Measurements from ENCODE around the gene ZCRB1.

The ZCRB1 gene

DNA sequence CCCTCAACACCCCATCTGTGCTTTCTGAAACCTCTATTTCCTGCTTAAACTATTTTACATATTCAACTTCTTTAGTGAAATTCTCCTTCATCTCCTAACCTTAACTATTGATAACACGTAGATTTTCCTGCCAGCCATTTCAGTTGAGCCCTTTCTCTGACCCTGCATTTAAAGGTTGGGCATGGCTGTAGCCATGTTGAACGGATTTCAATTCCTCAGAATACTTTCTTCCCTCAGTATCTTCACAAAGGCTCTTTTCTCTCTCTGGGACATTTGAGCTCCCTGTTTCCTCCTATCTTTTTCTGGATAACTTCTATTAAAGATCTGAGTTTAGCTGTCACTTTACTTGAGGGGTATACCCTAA lies 1.3 kb upstream of the ZCRB1 start:
- no peak for DNase-seq (ENCODE audit: low read depth)

DNA sequence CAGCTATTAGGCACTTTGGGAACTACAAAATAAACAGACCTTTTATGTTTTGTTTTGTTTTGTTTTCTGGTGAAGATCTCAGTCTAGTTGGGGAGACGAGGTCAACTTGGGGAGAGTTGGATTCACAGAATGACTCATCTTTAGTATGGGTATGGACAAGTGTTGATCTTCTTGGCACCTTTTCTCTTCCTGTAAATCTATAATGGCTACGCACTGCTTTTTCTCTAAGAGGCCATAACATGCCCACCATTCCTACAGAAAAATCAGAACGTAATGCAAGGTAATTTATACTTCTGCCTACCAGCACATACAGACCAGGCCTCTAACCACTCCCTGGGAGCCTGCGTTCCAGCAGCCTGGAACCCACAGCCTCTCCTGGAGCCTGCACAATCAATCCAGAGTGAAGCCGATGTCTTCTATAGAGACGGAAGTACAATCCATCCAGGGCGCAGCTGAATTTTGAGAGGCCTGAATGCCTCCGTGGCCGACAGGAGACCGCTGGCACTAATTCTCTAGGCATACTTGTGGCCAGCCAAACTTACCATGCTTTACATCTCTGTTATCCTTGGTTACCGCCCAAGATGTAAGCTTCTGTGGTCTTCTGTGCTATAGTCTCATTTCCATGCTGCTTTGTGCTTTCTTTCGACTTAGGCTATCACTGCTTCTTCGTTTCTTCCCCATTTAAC lies 790 bp upstream of the ZCRB1 start:
- DNase-seq (ENCODE audit: low read depth): no peak

DNA sequence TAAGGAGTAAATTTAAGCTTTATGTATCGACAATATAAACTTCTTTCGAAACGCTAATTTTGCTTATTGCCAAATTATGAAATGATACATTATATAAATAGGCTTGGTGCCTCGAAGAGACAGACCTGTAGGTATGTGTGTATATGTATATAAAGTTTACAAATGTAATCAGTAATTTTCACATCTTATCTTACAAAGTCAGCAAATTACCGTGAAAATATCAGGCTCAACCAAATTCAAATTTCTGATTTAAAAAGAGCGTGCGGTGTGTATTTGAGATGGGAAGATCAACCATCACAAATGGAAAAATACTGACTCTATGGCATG lies 605 bp downstream of the ZCRB1 start:
- DNase-seq (ENCODE audit: low read depth): no peak

DNA sequence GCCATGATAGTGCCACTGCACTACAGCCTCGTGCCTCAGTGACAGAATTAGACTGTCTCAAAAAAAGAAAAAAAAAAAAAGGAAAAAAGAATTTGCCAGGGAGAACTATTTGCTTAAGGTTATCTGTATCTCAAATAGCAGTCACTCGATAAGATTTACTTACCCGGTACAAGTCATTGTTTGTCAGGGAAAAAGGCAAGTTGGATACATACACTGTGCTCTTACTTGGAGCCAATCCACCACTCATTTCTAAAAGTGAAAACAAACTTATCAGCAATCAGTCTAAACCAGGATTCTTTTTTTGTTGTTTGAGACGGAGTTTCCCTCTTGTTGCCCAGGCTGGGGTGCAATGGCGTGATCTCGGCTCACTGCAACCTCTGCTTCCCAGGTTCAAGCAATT lies 2.0 kb downstream of the ZCRB1 start:
- DNase-seq (ENCODE audit: low read depth): no peak

DNA sequence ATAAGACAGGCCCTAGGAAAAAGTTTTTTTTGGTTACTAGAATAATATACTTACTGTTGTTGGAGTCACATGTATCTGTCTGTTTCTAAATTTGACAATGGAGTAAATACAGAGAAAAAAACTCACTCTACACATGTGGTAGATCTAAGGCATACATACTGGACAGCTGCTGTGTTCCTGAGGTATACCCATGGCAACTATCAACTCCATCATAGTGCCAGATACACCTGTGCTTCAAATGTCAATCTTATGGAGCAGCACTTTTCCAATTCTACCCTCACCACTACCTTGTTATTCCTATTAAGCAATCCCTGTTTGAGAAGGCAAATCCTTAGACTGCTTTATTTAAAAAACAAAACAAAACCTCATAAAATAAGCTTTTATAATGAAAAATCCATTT lies 3.3 kb downstream of the ZCRB1 start:
- no peak for DNase-seq (ENCODE audit: low read depth)

DNA sequence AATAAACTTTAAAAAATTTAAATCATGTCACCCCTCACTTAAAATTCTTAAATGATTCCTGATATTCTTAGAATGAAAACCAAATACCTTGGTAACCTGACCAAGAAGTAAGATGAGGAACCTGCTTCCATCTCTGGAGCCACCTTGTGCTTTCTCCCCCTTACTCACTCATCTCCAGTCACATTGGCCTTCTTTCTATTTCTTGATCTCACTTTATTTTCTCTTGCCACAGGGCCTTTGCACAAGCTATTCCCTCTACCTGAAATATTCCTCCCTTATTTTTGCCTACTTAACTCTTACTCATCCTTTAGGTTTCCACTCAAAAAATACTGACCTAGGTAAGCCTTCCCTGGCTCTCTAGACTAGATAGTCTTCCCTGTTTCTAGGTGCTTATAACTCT lies 5.1 kb downstream of the ZCRB1 start:
- no peak for DNase-seq (ENCODE audit: low read depth)

DNA sequence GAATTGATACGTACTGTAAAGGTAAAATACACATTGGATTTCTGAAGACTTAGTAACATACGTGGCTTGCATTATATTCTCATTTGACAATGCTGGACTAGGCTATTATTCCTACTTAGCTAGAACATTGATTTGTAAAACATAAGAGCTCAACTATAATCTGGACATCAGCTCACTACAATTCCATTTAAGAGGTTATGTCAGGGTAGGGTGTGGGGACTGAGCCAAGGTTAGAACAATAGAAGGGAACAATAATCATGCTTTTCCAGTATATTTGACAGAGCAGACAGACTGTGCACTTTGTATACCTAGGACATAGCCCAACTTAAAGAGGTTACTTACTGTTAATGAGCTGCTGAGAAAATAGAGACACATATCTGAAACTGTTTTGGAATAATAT lies 10.8 kb downstream of the ZCRB1 start:
- no peak for DNase-seq (ENCODE audit: low read depth)

DNA sequence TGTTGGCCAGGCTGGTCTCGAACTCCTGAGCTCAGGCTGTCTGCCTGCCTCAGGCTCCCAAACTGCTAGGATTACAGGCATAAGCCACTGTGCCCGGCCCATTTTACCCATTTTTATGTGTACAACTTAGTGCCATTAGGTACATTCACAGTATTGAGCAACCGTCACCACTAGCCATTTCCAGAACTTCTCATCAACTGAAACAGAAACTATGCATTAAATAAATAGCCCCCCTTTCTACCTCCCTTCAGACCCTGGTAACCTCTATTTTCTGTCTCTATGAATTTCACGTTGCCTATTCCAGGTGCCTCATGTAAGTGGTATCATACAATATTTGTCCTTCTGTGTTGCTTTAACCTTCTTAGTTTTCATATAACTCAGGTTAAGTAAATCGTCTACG lies 15.9 kb downstream of the ZCRB1 start:
- no peak for DNase-seq (ENCODE audit: low read depth)

DNA sequence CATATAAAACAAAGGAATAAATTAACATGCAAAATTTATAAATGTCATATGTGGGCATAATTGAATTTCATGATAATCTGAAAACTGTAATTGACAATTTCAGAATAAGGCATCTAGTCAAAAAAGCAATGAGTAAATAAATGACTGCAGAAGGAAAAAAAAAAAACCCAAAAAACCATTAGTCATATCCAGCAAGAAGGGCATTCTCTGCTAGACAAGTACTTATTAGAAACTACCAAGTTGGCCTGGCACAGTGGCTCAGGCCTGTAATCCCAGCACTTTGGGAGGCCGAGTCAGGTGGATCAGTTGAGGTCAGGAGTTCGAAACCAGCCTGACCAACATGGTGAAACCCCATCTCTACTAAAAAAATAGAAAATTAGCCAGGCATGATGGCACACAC lies 17.5 kb downstream of the ZCRB1 start:
- no peak for DNase-seq (ENCODE audit: low read depth)

DNA sequence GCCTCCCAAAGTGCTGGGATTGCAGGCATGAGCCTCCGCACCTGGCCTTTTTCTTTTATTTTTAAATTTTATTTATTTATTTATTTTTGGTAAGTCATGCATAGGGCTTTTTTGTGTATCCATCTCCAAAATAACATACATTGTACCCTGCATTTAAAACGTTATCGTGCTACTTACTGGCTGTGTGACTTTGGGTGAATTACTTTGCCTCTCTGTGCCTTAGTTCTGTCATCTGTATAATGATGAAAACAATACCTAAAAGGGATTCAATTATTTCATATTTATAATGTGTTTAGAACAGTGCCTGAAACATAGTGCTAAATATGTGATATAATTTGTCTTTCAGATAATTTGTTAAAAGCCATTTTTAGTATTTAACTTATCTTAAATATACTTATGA lies 19.6 kb downstream of the ZCRB1 start:
- no peak for DNase-seq (ENCODE audit: low read depth)

DNA sequence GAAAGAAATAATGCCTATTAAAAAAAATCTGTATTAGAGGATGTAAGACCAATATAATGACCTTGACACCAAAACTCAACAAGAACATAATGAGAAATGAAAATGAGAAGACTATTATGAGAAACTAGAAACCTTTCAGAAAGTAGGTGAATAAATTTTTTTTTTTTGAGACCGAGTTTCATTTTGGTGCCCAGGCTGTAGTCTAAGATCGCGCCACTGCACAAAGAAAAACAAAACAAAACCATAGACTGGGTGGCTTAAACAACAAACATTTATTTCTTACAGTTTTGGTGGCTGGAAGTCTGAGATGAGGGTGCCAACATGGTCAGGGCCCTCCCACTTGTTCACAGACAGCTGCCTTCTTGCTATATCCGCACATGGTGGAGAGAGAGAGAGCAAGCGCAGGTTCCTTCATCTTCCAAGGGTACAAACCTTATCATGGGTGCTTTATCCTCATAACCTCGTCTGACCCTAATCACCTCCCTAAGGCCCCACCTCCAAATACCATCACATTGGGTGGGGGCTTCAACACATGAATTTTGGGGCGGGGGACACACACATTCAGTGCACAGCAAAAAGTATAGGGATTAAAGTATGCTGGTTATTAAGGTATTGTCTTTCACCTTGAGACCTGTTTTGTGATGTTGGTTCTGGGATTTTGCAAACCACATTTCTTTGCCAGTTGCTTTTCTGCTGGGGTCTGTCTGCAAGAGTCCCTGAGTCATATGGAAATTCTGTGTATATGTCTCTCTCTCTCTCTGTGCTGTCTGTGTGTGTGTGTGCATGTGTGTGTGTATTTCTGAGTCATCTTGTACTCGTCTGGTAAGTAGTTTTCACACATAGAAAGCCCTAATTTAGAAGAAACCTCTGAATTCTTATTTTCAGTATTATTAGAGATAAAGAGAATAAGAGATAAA lies 26.2 kb downstream of the ZCRB1 start:
- no peak for DNase-seq (ENCODE audit: low read depth)

DNA sequence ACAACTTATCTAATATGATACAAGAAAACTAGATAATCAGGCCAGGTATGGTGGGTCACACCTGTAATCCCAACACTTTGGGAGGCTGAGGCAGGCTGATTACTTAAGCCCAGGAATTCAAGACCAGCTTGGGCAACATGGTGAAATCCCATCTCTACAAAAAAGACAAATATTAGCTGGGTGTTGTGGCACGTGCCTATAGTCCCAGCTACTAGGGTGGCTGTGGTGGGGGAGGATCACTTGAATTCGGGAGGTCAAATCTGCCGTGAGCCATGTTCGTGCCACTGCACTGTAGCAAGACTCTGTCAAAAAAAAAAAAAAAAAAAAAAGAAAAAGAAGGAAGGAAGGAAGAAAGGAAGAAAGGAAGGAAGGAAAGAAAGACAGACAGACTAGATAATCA lies 27.0 kb downstream of the ZCRB1 start:
- no peak for DNase-seq (ENCODE audit: low read depth)

DNA sequence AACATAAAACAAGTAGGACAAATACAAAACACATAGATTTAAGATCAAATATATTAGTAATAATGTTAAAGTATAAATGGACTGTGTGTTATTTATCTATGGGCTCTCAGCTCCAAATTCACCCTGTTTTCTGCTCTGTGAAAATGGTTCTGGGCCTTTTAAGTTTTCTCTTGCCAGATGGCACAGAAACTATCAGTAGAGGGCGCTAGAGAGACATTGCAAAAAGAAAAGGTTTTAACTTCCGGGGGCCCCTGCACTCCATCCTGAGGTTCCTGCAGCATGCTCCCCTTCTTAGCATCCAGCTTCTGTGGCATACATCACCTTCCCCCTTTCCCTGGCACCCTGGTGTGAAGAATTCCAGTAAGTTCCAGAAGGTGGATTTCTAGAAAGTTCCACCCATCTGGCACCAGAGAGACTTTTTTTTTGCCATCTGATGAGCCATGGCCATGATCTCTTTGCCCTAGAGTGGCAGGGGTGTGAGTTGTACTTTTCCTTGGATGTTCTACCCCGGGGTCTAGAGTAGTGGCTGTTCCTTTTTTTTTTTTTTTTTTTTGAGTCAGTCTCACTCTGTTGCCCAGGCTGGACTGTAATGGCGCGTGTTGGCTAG lies 29.3 kb downstream of the ZCRB1 start:
- no peak for DNase-seq (ENCODE audit: low read depth)

DNA sequence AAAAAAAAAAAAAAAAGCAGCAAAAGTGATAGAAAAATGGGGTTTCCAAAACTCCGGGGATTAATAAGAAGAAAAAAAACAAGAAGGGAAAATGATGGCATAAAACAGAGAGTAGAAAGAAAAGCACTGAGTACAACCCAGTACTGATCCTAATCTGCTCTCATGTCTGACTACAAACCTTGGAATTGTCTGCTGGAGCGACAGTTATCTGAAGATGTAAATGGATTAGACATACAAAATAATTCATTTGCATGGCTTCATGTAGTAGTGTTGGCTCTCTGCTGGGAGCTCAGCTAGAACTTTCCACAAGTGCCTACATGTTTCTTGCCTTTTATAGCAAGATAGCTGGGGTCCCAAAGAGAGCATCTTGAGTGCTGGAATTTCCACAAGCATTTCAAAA lies 34.2 kb downstream of the ZCRB1 start:
- no peak for DNase-seq (ENCODE audit: low read depth)

DNA sequence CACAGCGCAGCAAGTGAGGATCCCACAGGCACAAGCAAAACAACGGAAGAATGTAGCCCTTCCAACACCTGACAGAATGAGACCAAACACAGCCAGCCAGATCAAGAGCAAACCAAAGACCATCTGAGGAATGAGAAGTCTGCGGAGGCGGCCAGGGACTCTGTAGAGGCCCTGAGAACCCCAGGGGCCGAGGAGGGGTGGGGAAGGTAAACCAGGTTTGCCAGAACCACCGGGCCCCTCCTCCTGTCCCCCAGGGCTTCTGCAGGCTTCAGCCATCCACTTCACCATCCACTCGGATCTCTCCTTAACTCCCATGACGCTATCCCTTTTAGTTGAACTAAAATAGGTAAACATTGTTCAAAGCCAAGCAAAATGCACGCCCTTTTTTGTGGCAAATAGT lies 37.4 kb downstream of the ZCRB1 start:
- DNase-seq (ENCODE audit: low read depth): no peak

DNA sequence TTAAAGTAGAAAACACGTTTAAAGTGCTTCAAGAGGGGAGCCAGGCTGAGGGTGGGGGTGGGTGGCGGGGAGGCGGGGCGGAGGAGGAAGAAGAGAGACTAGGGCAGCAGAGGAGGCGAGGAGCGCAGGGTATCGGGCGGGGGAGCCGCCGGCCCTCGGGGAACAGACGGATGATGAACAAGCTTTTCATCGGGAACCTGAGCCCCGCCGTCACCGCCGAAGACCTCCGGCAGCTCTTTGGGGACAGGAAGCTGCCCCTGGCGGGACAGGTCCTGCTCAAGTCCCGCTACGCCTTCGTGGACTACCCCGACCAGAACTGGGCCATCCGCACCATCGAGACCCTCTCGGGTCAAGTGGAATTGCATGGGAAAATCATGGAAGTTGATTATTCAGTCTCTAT lies 39.2 kb downstream of the ZCRB1 start:
- no peak for DNase-seq (ENCODE audit: low read depth)

DNA sequence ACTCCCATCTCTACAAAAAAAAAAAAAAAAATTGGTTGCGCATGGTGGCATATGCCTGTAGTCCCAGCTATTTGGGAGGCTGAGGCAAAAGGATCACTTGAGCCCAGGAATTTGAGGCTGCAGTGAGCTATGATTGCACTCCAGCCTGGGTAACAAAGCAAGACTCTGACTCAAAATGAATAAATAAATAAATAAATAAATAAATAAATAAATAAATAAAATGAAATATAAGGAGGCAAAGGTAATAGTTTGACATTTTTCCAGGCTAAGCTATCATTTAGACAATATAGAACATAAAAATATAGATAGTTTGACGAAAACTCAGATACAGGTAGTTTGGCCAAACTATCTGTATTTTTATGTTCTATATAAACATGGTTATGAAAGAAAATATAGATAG lies 40.5 kb downstream of the ZCRB1 start:
- no peak for DNase-seq (ENCODE audit: low read depth)

DNA sequence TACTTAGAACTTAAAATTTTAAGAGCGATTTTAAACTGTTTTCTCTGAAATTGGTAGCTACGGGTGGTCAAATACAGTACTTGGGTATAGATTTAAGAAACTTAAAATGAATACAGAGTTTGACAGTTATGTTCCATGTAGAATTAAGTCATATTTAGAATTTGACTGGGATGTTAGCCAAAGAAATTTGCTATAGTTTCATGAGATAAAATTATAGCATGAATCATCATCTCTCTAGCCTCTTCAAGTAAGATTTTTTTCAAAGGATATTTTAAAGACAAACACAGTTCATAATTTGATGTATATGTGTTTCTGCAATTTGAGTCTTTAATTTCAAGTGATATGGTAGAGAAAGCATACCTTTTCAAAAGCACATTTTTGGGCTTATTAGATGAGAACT lies 41.0 kb downstream of the ZCRB1 start:
- DNase-seq (ENCODE audit: low read depth): no peak

DNA sequence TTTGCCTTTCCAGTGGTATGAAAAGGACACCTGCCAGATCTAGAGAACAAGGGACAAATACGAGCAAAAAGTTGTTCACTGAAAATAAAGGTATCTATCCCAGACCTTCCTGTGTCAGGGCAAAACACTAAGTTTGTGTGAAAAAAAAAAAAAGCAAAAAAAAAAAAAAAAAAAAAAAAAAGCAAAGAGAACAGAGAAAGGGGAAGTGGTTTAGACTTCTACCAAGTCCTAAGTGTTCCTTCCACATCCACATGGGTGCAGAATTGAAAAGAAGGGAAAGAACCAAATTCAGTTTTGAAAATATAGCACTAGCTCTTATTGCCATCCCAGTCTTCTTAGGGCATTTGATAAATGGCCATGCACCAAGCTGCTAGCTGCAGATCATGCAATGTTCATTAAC lies 41.7 kb downstream of the ZCRB1 start:
- no peak for DNase-seq (ENCODE audit: low read depth)

DNA sequence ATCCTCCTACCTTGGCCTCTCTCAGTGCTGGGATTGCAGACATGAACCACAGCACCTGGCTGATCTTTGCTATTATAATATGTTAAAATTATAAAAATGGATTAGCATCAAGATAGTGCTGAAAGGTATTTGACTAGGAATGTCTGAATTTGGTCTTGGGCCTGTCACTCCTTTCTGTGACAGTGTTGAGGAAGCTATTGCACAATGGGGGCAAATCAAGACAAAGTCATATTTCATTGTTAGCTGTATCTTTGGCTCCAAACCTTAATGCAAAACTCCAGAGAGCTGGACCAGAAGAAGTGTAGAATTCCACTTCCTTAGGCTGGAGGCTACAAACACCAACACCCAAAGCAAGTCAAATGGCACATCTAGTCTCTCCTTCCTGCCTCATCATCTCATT lies 42.2 kb downstream of the ZCRB1 start:
- DNase-seq (ENCODE audit: low read depth): no peak

DNA sequence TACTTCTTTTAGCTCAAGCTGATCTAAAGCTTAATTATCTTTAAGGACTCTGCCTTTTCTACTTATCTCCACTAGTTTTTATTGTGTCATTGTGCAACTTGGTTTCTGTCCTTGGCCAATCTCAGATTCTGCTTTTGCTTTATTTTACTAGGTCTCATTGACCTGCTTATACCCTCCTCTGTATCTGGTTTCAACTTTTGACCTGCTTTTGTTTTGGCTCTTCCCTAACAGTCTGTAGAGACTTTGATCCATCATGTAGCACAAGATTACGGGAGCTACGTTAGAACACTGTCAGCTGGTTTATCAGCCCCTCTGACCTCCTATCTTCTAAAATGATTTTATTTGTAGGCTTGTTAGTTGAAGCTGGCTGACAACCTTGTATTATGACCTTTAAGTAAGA lies 43.6 kb downstream of the ZCRB1 start:
- no peak for DNase-seq (ENCODE audit: low read depth)

DNA sequence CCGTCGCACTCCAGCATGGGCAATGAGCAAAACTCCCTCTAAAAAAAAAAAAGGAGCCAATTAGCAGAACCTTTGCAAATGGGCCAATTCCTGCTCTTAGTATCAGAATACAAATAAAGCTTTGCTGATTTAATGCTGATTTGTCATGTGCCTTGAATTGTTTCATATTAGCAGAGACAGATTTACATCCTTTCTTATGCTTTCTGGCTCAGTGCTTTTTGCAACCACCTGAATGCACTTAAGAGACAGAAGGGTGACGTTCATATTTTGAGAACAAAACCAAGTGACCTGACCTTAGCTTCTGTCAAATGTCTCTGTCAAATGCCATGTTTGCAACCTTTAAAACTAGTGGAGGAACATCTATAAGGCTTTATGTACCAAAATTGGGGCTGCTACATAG lies 44.0 kb downstream of the ZCRB1 start:
- DNase-seq (ENCODE audit: low read depth): no peak

DNA sequence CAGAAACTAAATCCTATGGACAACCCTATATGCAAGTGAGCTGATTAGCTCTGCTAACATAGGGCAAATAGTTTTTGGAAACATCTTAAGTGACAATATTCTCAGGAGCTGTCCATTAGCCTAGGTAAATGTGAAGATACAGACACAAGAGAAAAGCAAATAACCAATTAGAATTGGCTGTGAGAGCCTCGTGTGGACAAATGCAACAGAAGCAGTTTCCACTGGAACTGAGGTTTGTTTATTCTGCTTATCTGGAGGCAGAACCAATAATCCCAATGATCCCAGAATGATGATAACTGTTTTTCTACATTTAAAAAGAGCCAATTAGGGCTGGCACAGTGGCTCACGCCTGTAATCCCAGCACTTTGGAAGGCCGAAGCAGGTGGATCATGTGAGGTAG lies 44.6 kb downstream of the ZCRB1 start:
- DNase-seq (ENCODE audit: low read depth): no peak

DNA sequence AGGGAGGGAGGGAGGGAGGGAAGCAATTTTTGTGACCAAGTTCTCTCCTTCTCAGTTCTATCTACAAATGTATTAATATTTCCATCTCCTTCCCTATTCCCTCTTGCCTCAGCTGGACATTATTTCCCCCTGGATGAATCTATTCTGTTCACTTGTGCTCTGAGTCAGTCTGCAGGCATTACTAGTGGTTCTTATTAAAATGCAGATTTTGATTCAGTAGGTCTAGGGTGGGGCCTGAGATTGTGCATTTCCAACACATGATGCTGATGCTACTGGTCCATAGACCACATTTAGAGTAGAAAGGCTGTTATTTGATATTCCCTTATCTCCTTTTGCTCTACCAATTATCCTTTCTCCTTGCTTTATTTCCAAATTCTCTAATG lies 47.8 kb downstream of the ZCRB1 start:
- no peak for DNase-seq (ENCODE audit: low read depth)

Data from activated T-helper 1 cell treated with Interleukin-2 at 50 U/mL for 16 hours (primary cell).